Stimulated activated naive B cell treated with anti-CD40 and anti-IgM and Interleukin-4, amounts not matched to agents 10 μg/mL and 1 μg/mL and 100 μg/mL, for 72 hours (primary cell): ENCODE measurements around the gene MUTYH.
"Not testable (repeated sequence)": the region's sequence is repeated elsewhere in the genome, so short reads cannot be mapped to it uniquely, and the experiment has no call there.

Experiments
- ATAC-seq, 2 donors: fragments of 150-1000 bp; cut with Tn5 transposase; replicated peaks; 2 replicates each; pipeline ENCODE4 v1.10.0; 2021; ENCODE audit warnings: moderate library complexity in 1 of 2
- DNase-seq: peaks from one replicate; pipeline ENCODE4 v3.0.0; 2021
- H3K27ac Mint-ChIP-seq: one replicate; pipeline ENCODE4 v1.8.0; 2022; ENCODE audit warnings: mild to moderate bottlenecking, mixed read lengths
- H3K27me3 Mint-ChIP-seq, 2 donors: one replicate each; pipeline ENCODE4 v1.8.0; 2022; ENCODE audit warnings: mixed read lengths in 2 of 2
- H3K36me3 Mint-ChIP-seq, 2 donors: one replicate each; pipeline ENCODE4 v1.8.0; 2022; ENCODE audit warnings: mixed read lengths in 2 of 2, mild to moderate bottlenecking in 1 of 2
- H3K4me1 Mint-ChIP-seq, 2 donors: one replicate each; pipeline ENCODE4 v1.8.0; 2022; ENCODE audit warnings: mixed read lengths in 2 of 2, mild to moderate bottlenecking in 1 of 2
- H3K4me3 Mint-ChIP-seq, 2 donors: one replicate each; pipeline ENCODE4 v1.8.0; 2022; ENCODE audit warnings: mild to moderate bottlenecking in 2 of 2, mixed read lengths in 2 of 2, moderate library complexity in 1 of 2
- H3K9me3 Mint-ChIP-seq, 2 donors: one replicate each; pipeline ENCODE4 v1.8.0; 2022; ENCODE audit warnings: mixed read lengths in 2 of 2, mild to moderate bottlenecking in 1 of 2

The MUTYH gene

GRCh38 chr1:45339789-45340558 lies at the start of gene MUTYH, which contains the start of gene TOE1:
MUTYH (minus strand) TSS chr1:45340440; CDS start chr1:45334505, 5,935 bp downstream.
TOE1 (plus strand) TSS chr1:45340170; CDS start chr1:45340253, 83 bp downstream.
- peak within 1 kb of the TSS; percentile 99 for H3K27ac Mint-ChIP-seq
- H3K9me3 Mint-ChIP-seq: no peaks in the 10 kb centered on the region
- no peaks in the 10 kb centered on the region for H3K27me3 Mint-ChIP-seq
- H3K4me1 Mint-ChIP-seq: peaks cover 18 to 21% of the 10 kb centered on the region in 2 donors
- peaks cover 21 to 50% of the 10 kb centered on the region in 2 donors for H3K36me3 Mint-ChIP-seq
- peak; percentile 88 to 91 for ATAC-seq
- H3K4me3 Mint-ChIP-seq: peak within 1 kb of the TSS; percentile 96 to 97
- peak; percentile 94 for DNase-seq

- no peak overlapping the region for H3K4me3 Mint-ChIP-seq
- no peak overlapping the region for H3K27ac Mint-ChIP-seq
- H3K36me3 Mint-ChIP-seq: peaks cover 0 to 5% of the 10 kb centered on the region in 2 donors
- DNase-seq (no peak), ATAC-seq (no peak)
- peaks cover 0 to under 1% of the 10 kb centered on the region in 2 donors for H3K4me1 Mint-ChIP-seq
- H3K9me3 Mint-ChIP-seq: no peaks in the 10 kb centered on the region
- H3K27me3 Mint-ChIP-seq: no peaks in the 10 kb centered on the region
Measured at GRCh38 chr1:45386219-45386618, 46.0 kb upstream of the MUTYH start.

GRCh38 chr1:45385302-45385701 lies 45.1 kb upstream of the MUTYH start:
- DNase-seq: no peak
- ATAC-seq: no peak
- Mint-ChIP-seq H3K4me1 (peaks cover 3 to 6% of the 10 kb centered on the region in 2 donors), H3K27ac (no peak overlapping the region), H3K9me3 (no peaks in the 10 kb centered on the region), H3K27me3 (no peaks in the 10 kb centered on the region), H3K4me3 (no peak overlapping the region), H3K36me3 (peaks cover 0 to 5% of the 10 kb centered on the region in 2 donors)

GRCh38 chr1:45384213-45384612 lies 44.0 kb upstream of the MUTYH start:
- H3K27me3 Mint-ChIP-seq, H3K9me3 Mint-ChIP-seq, H3K4me3 Mint-ChIP-seq, H3K36me3 Mint-ChIP-seq, H3K27ac Mint-ChIP-seq, ATAC-seq, DNase-seq, H3K4me1 Mint-ChIP-seq: not testable (repeated sequence)

- H3K4me1 Mint-ChIP-seq: peaks cover 6 to 9% of the 10 kb centered on the region in 2 donors
- no peak overlapping the region for H3K27ac Mint-ChIP-seq
- ATAC-seq: no peak
- no peaks in the 10 kb centered on the region for H3K9me3 Mint-ChIP-seq
- no peaks in the 10 kb centered on the region for H3K27me3 Mint-ChIP-seq
- H3K4me3 Mint-ChIP-seq: no peak overlapping the region
- H3K36me3 Mint-ChIP-seq: peaks cover 1 to 5% of the 10 kb centered on the region in 2 donors
- no peak for DNase-seq
Measured at GRCh38 chr1:45383191-45383590, 43.0 kb upstream of the MUTYH start.

GRCh38 chr1:45381243-45381642 lies 41.0 kb upstream of the MUTYH start:
- no peak overlapping the region for H3K27ac Mint-ChIP-seq
- no peaks in the 10 kb centered on the region for H3K27me3 Mint-ChIP-seq
- H3K36me3 Mint-ChIP-seq: peaks cover 2 to 12% of the 10 kb centered on the region in 2 donors
- no peak overlapping the region for H3K4me3 Mint-ChIP-seq
- no peaks in the 10 kb centered on the region for H3K9me3 Mint-ChIP-seq
- DNase-seq (no peak), ATAC-seq (no peak)
- H3K4me1 Mint-ChIP-seq: peaks cover 6 to 9% of the 10 kb centered on the region in 2 donors

GRCh38 chr1:45380730-45381129 lies 40.5 kb upstream of the MUTYH start:
- no peaks in the 10 kb centered on the region for H3K9me3 Mint-ChIP-seq
- DNase-seq (no peak), ATAC-seq (no peak)
- no peaks in the 10 kb centered on the region for H3K27me3 Mint-ChIP-seq
- peaks cover 2 to 12% of the 10 kb centered on the region in 2 donors for H3K36me3 Mint-ChIP-seq
- no peak overlapping the region for H3K27ac Mint-ChIP-seq
- H3K4me1 Mint-ChIP-seq: peaks cover 6 to 9% of the 10 kb centered on the region in 2 donors
- no peak overlapping the region for H3K4me3 Mint-ChIP-seq

- Mint-ChIP-seq H3K9me3 (no peaks in the 10 kb centered on the region), H3K4me1 (peaks cover 10 to 14% of the 10 kb centered on the region in 2 donors)
Measured at GRCh38 chr1:45380125-45380524, 39.9 kb upstream of the MUTYH start.

GRCh38 chr1:45379524-45379923 lies 39.3 kb upstream of the MUTYH start:
- Mint-ChIP-seq H3K27ac (no peak overlapping the region), H3K36me3 (peaks cover 2 to 12% of the 10 kb centered on the region in 2 donors), H3K4me3 (no peak overlapping the region), H3K4me1 (peaks cover 16 to 20% of the 10 kb centered on the region in 2 donors), H3K27me3 (no peaks in the 10 kb centered on the region), H3K9me3 (no peaks in the 10 kb centered on the region)
- DNase-seq: no peak
- no peak for ATAC-seq

More at GRCh38 chr1:45380125-45380524, 39.9 kb upstream of the MUTYH start:
- DNase-seq (no peak), ATAC-seq (peak in 1 of 2 donors; percentile 58)
- Mint-ChIP-seq H3K4me3 (no peak overlapping the region), H3K27me3 (no peaks in the 10 kb centered on the region), H3K27ac (peak overlapping the region; percentile 60), H3K36me3 (peaks cover 2 to 12% of the 10 kb centered on the region in 2 donors)

GRCh38 chr1:45378184-45378583 lies 37.9 kb upstream of the MUTYH start:
- Mint-ChIP-seq H3K4me1 (peaks cover 24 to 30% of the 10 kb centered on the region in 2 donors), H3K27ac (no peak overlapping the region), H3K9me3 (no peaks in the 10 kb centered on the region), H3K27me3 (no peaks in the 10 kb centered on the region), H3K4me3 (no peak overlapping the region), H3K36me3 (peaks cover 2 to 7% of the 10 kb centered on the region in 2 donors)
- DNase-seq (no peak), ATAC-seq (no peak)

- Mint-ChIP-seq H3K9me3 (no peaks in the 10 kb centered on the region), H3K4me3 (no peak overlapping the region), H3K27me3 (no peaks in the 10 kb centered on the region), H3K4me1 (peaks cover 32 to 43% of the 10 kb centered on the region in 2 donors), H3K36me3 (peaks cover 2 to 10% of the 10 kb centered on the region in 2 donors), H3K27ac (peak overlapping the region; percentile 32)
- ATAC-seq (peak; percentile 60 to 62), DNase-seq (no peak)
Measured at GRCh38 chr1:45375104-45376090, 35.2 kb upstream of the MUTYH start.

- Mint-ChIP-seq H3K4me3 (peak overlapping the region; percentile 34 to 59), H3K36me3 (peaks cover 2 to 13% of the 10 kb centered on the region in 2 donors), H3K9me3 (no peaks in the 10 kb centered on the region), H3K27ac (no peak overlapping the region), H3K27me3 (no peaks in the 10 kb centered on the region), H3K4me1 (peaks cover 33 to 45% of the 10 kb centered on the region in 2 donors)
- DNase-seq: no peak
- no peak for ATAC-seq
Measured at GRCh38 chr1:45373573-45373972, 33.3 kb upstream of the MUTYH start.

- DNase-seq (no peak), ATAC-seq (peak; percentile 88 to 91)
- no peaks in the 10 kb centered on the region for H3K9me3 Mint-ChIP-seq
- peak overlapping the region; percentile 9 for H3K27ac Mint-ChIP-seq
- peaks cover 33 to 44% of the 10 kb centered on the region in 2 donors for H3K4me1 Mint-ChIP-seq
- peak overlapping the region in 1 of 2 donors; percentile 10 for H3K4me3 Mint-ChIP-seq
- peaks cover 0 to 6% of the 10 kb centered on the region in 2 donors for H3K36me3 Mint-ChIP-seq
- no peaks in the 10 kb centered on the region for H3K27me3 Mint-ChIP-seq
Measured at GRCh38 chr1:45370575-45370974, 30.3 kb upstream of the MUTYH start.

GRCh38 chr1:45365051-45365450 lies 24.8 kb upstream of the MUTYH start:
- Mint-ChIP-seq H3K9me3 (no peaks in the 10 kb centered on the region), H3K36me3 (peaks cover 0 to 3% of the 10 kb centered on the region in 2 donors), H3K27me3 (no peaks in the 10 kb centered on the region), H3K4me3 (no peak overlapping the region), H3K4me1 (peaks cover 10 to 17% of the 10 kb centered on the region in 2 donors), H3K27ac (no peak overlapping the region)
- no peak for DNase-seq
- ATAC-seq: peak; percentile 51 to 86
